ENCODE results near the gene GNPTAB.

Gene GNPTAB

GRCh38 chr12:101792046-101792931 is 38.5 kb downstream of the GNPTAB start:
- H3K9me3 ChIP-seq (ENCODE audit: control insufficient read depth, low read length): no peaks in the 10 kb centered on the region
- no peak overlapping the region for H3K4me3 ChIP-seq (ENCODE audit: insufficient read depth, low read depth, low read length)
- no peaks in the 10 kb centered on the region for H3K36me3 ChIP-seq (ENCODE audit: control insufficient read depth, insufficient read depth, low read length)
- H3K27me3 ChIP-seq (ENCODE audit: control insufficient read depth, insufficient read depth, low read length, poor library complexity, severe bottlenecking): no peaks in the 10 kb centered on the region
- no peak overlapping the region for H3K27ac ChIP-seq (ENCODE audit: insufficient read depth, low read depth, low read length, poor library complexity, severe bottlenecking)
- H3K4me1 ChIP-seq (ENCODE audit: control insufficient read depth, insufficient read depth, low read length): no peaks in the 10 kb centered on the region
- 91 to 95% methylated on average over 5 to 6 of the region's 6 CpGs for WGBS, 2 experiments

- Histone ChIP-seq H3K9me3 (ENCODE audit: control insufficient read depth, low read length) (no peaks in the 10 kb centered on the region), H3K4me1 (ENCODE audit: control insufficient read depth, insufficient read depth, low read length) (no peaks in the 10 kb centered on the region), H3K36me3 (ENCODE audit: control insufficient read depth, insufficient read depth, low read length) (no peaks in the 10 kb centered on the region), H3K27ac (ENCODE audit: insufficient read depth, low read depth, low read length, poor library complexity, severe bottlenecking) (no peak overlapping the region), H3K27me3 (ENCODE audit: control insufficient read depth, insufficient read depth, low read length, poor library complexity, severe bottlenecking) (no peaks in the 10 kb centered on the region), H3K4me3 (ENCODE audit: insufficient read depth, low read depth, low read length) (no peak overlapping the region)
- WGBS, 2 experiments: 88 to 94% methylated on average over 4 of the region's 4 CpGs
Measured at GRCh38 chr12:101789171-101789570, 41.6 kb downstream of the GNPTAB start.

GRCh38 chr12:101785671-101786070 is 45.1 kb downstream of the GNPTAB start:
- Histone ChIP-seq H3K4me1 (ENCODE audit: control insufficient read depth, insufficient read depth, low read length) (no peaks in the 10 kb centered on the region), H3K4me3 (ENCODE audit: insufficient read depth, low read depth, low read length) (no peak overlapping the region), H3K27me3 (ENCODE audit: control insufficient read depth, insufficient read depth, low read length, poor library complexity, severe bottlenecking) (no peaks in the 10 kb centered on the region), H3K27ac (ENCODE audit: insufficient read depth, low read depth, low read length, poor library complexity, severe bottlenecking) (no peak overlapping the region), H3K9me3 (ENCODE audit: control insufficient read depth, low read length) (no peaks in the 10 kb centered on the region), H3K36me3 (ENCODE audit: control insufficient read depth, insufficient read depth, low read length) (no peaks in the 10 kb centered on the region)
- WGBS, 2 experiments: 100% methylated on average over 1 of the region's 1 CpG; no CpG with 5 or more reads in 1 of the 2 experiments

- 84 to 92% methylated on average over 1 of the region's 1 CpG for WGBS, 2 experiments
Measured at GRCh38 chr12:101784376-101784775, 46.4 kb downstream of the GNPTAB start.

GRCh38 chr12:101783838-101784237 is 46.9 kb downstream of the GNPTAB start:
- no peaks in the 10 kb centered on the region for H3K4me1 ChIP-seq (ENCODE audit: control insufficient read depth, insufficient read depth, low read length)
- no peaks in the 10 kb centered on the region for H3K27me3 ChIP-seq (ENCODE audit: control insufficient read depth, insufficient read depth, low read length, poor library complexity, severe bottlenecking)
- H3K27ac ChIP-seq (ENCODE audit: insufficient read depth, low read depth, low read length, poor library complexity, severe bottlenecking): no peak overlapping the region
- no peak overlapping the region for H3K4me3 ChIP-seq (ENCODE audit: insufficient read depth, low read depth, low read length)
- H3K36me3 ChIP-seq (ENCODE audit: control insufficient read depth, insufficient read depth, low read length): no peaks in the 10 kb centered on the region
- 79 to 86% methylated on average over 1 of the region's 2 CpGs for WGBS, 2 experiments
- no peaks in the 10 kb centered on the region for H3K9me3 ChIP-seq (ENCODE audit: control insufficient read depth, low read length)

More at GRCh38 chr12:101784376-101784775, 46.4 kb downstream of the GNPTAB start:
- H3K4me1 ChIP-seq (ENCODE audit: control insufficient read depth, insufficient read depth, low read length): no peaks in the 10 kb centered on the region
- no peaks in the 10 kb centered on the region for H3K27me3 ChIP-seq (ENCODE audit: control insufficient read depth, insufficient read depth, low read length, poor library complexity, severe bottlenecking)
- H3K36me3 ChIP-seq (ENCODE audit: control insufficient read depth, insufficient read depth, low read length): no peaks in the 10 kb centered on the region
- no peak overlapping the region for H3K4me3 ChIP-seq (ENCODE audit: insufficient read depth, low read depth, low read length)
- no peaks in the 10 kb centered on the region for H3K9me3 ChIP-seq (ENCODE audit: control insufficient read depth, low read length)
- no peak overlapping the region for H3K27ac ChIP-seq (ENCODE audit: insufficient read depth, low read depth, low read length, poor library complexity, severe bottlenecking)

GRCh38 chr12:101783150-101783549 is 47.6 kb downstream of the GNPTAB start:
- Histone ChIP-seq H3K36me3 (ENCODE audit: control insufficient read depth, insufficient read depth, low read length) (no peaks in the 10 kb centered on the region), H3K27me3 (ENCODE audit: control insufficient read depth, insufficient read depth, low read length, poor library complexity, severe bottlenecking) (no peaks in the 10 kb centered on the region), H3K4me1 (ENCODE audit: control insufficient read depth, insufficient read depth, low read length) (no peaks in the 10 kb centered on the region), H3K9me3 (ENCODE audit: control insufficient read depth, low read length) (no peaks in the 10 kb centered on the region), H3K4me3 (ENCODE audit: insufficient read depth, low read depth, low read length) (no peak overlapping the region), H3K27ac (ENCODE audit: insufficient read depth, low read depth, low read length, poor library complexity, severe bottlenecking) (no peak overlapping the region)
- WGBS, 2 experiments: 89 to 93% methylated on average over 2 of the region's 2 CpGs

- H3K4me1 ChIP-seq (ENCODE audit: control insufficient read depth, insufficient read depth, low read length): no peaks in the 10 kb centered on the region
- H3K36me3 ChIP-seq (ENCODE audit: control insufficient read depth, insufficient read depth, low read length): no peaks in the 10 kb centered on the region
- no peak overlapping the region for H3K27ac ChIP-seq (ENCODE audit: insufficient read depth, low read depth, low read length, poor library complexity, severe bottlenecking)
- WGBS, 2 experiments: 94 to 96% methylated on average over 3 of the region's 3 CpGs
- no peaks in the 10 kb centered on the region for H3K9me3 ChIP-seq (ENCODE audit: control insufficient read depth, low read length)
- H3K27me3 ChIP-seq (ENCODE audit: control insufficient read depth, insufficient read depth, low read length, poor library complexity, severe bottlenecking): no peaks in the 10 kb centered on the region
- no peak overlapping the region for H3K4me3 ChIP-seq (ENCODE audit: insufficient read depth, low read depth, low read length)
Measured at GRCh38 chr12:101782273-101782731, 48.5 kb downstream of the GNPTAB start.

GRCh38 chr12:101781834-101782233 is 48.9 kb downstream of the GNPTAB start:
- no peaks in the 10 kb centered on the region for H3K27me3 ChIP-seq (ENCODE audit: control insufficient read depth, insufficient read depth, low read length, poor library complexity, severe bottlenecking)
- 91 to 93% methylated on average over 3 of the region's 3 CpGs for WGBS, 2 experiments
- H3K27ac ChIP-seq (ENCODE audit: insufficient read depth, low read depth, low read length, poor library complexity, severe bottlenecking): no peak overlapping the region
- H3K4me1 ChIP-seq (ENCODE audit: control insufficient read depth, insufficient read depth, low read length): no peaks in the 10 kb centered on the region
- H3K4me3 ChIP-seq (ENCODE audit: insufficient read depth, low read depth, low read length): no peak overlapping the region
- no peaks in the 10 kb centered on the region for H3K9me3 ChIP-seq (ENCODE audit: control insufficient read depth, low read length)
- H3K36me3 ChIP-seq (ENCODE audit: control insufficient read depth, insufficient read depth, low read length): no peaks in the 10 kb centered on the region

GRCh38 chr12:101780599-101780998 is 50.2 kb downstream of the GNPTAB start:
- Histone ChIP-seq H3K27ac (ENCODE audit: insufficient read depth, low read depth, low read length, poor library complexity, severe bottlenecking) (no peak overlapping the region), H3K4me3 (ENCODE audit: insufficient read depth, low read depth, low read length) (no peak overlapping the region), H3K4me1 (ENCODE audit: control insufficient read depth, insufficient read depth, low read length) (no peaks in the 10 kb centered on the region), H3K9me3 (ENCODE audit: control insufficient read depth, low read length) (no peaks in the 10 kb centered on the region), H3K36me3 (ENCODE audit: control insufficient read depth, insufficient read depth, low read length) (no peaks in the 10 kb centered on the region), H3K27me3 (ENCODE audit: control insufficient read depth, insufficient read depth, low read length, poor library complexity, severe bottlenecking) (no peaks in the 10 kb centered on the region)
- 91 to 98% methylated on average over 2 of the region's 2 CpGs for WGBS, 2 experiments

- WGBS, 2 experiments: 88 to 94% methylated on average over 6 of the region's 6 CpGs
- H3K9me3 ChIP-seq (ENCODE audit: control insufficient read depth, low read length): no peaks in the 10 kb centered on the region
Measured at GRCh38 chr12:101779626-101780025, 51.1 kb downstream of the GNPTAB start.

More at GRCh38 chr12:101779626-101780025, 51.1 kb downstream of the GNPTAB start:
- Histone ChIP-seq H3K36me3 (ENCODE audit: control insufficient read depth, insufficient read depth, low read length) (no peaks in the 10 kb centered on the region), H3K27ac (ENCODE audit: insufficient read depth, low read depth, low read length, poor library complexity, severe bottlenecking) (no peak overlapping the region), H3K4me1 (ENCODE audit: control insufficient read depth, insufficient read depth, low read length) (no peaks in the 10 kb centered on the region), H3K4me3 (ENCODE audit: insufficient read depth, low read depth, low read length) (no peak overlapping the region), H3K27me3 (ENCODE audit: control insufficient read depth, insufficient read depth, low read length, poor library complexity, severe bottlenecking) (no peaks in the 10 kb centered on the region)
